Tibial nerve (tissue), 4 donors: ENCODE data around the gene PSMF1. TPM values are rescaled to one million over a fixed set of nuclear protein-coding genes. Genes with fewer than 3 reads are reported as not detected.

Source experiments
- DNase-seq, 2 donors: peaks; one replicate each; pipeline ENCODE4 v3.0.0-alpha.2; 2019; ENCODE audit warnings: low spot score in 2 of 2
- H3K27ac ChIP-seq, 4 donors: fragments of 200-600 bp; sonication (generic) in 3 of 4; one replicate each; pipeline ENCODE4 v1.5.1; 2017 to 2019; ENCODE audit warnings: mild to moderate bottlenecking in 1 of 4
- H3K27me3 ChIP-seq, 2 donors: fragments of 200-600 bp; sonication (generic) in 1 of 2; one replicate each; pipeline versions ENCODE4 v1.5.1 to v1.6.0; 2017 to 2019
- H3K36me3 ChIP-seq, 3 donors: fragments of 200-600 bp; sonication (generic); one replicate each; pipeline ENCODE4 v1.5.1; 2018 to 2019
- H3K4me1 ChIP-seq, 4 donors: fragments of 200-600 bp; sonication (generic) in 3 of 4; one replicate each; pipeline ENCODE4 v1.5.1; 2017 to 2019
- H3K4me3 ChIP-seq, 4 donors: fragments of 200-600 bp; sonication (generic) in 3 of 4; one replicate each; pipeline ENCODE4 v1.5.1; 2017 to 2019; ENCODE audit warnings: mild to moderate bottlenecking in 1 of 4, moderate library complexity in 1 of 4
- H3K9me3 ChIP-seq, 4 donors: fragments of 200-600 bp; sonication (generic) in 3 of 4; one replicate each; pipeline ENCODE4 v1.5.1; 2017 to 2019
- CTCF ChIP-seq, 5 experiments: fragments of 200-600 bp in 3 of 5; fragments of 450-650 bp in 2 of 5; sonication (generic) in 3 of 5; IDR thresholded peaks; one replicate each; pipeline ENCODE4 v1.5.1; 2016 to 2019; ENCODE audit warnings: antibody characterized with exemption in 5 of 5, mild to moderate bottlenecking in 3 of 5, moderate library complexity in 2 of 5
- EP300 ChIP-seq, 2 donors: sonication (generic); formaldehyde crosslinking; IDR thresholded peaks; one replicate each; pipeline ENCODE4 v1.6.1; 2017; ENCODE audit warnings: antibody characterized with exemption in 2 of 2, mild to moderate bottlenecking in 1 of 2
- POLR2A ChIP-seq, 2 donors: fragments of 450-650 bp; IDR thresholded peaks; one replicate each; pipeline ENCODE4 v1.6.1; 2017; ENCODE audit warnings: antibody characterized with exemption in 2 of 2, mild to moderate bottlenecking in 2 of 2, moderate library complexity in 2 of 2
- WGBS, 2 donors: methylation state at CpG; one replicate each; pipeline ENCODE4 v1.1.5; 2018; 5-methylcytosine and 5-hydroxymethylcytosine counted together
- total RNA-seq, 4 donors: library from RNA; depleted of rRNA; stranded (reverse); fragments of >200 nt; gene quantifications; one replicate each; pipeline ENCODE4 v1.1.0, GENCODE V29; 2016

The PSMF1 gene
- total RNA-seq, 4 donors from 2014 or later: 70.2 to 140 (median 112) TPM

- 72 to 86% methylated on average over 8 of the region's 8 CpGs for WGBS, 2 donors
- peaks cover 0 to 81% (median 0%) of the 10 kb centered on the region in 3 donors for H3K36me3 ChIP-seq
Observed at GRCh38 chr20:1174787-1175186, 56.4 kb downstream of the PSMF1 start.

DNA sequence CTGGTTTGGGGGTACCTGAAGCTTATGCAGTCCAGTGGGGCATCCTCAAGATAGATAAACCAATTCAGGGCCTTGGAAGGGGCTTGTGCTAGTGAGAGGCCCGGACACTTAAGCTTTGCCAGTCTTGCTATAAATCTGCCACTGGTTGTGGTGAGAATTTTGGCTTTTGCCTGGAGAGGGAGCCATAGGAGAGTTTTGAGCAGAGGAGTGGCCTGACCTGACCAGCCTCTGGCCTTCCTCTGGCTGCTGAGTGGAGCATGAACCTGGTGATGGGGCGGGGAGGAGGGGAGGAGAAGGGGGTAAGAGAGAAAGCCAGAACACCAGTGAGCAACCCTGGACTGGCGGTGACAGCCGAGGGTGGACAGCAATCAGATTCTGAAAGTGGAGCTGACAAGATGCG is 59.3 kb downstream of the PSMF1 start:
- 81 to 86% methylated on average over 5 of the region's 5 CpGs for WGBS, 2 donors
- TF ChIP-seq POLR2A (IDR thresholded peaks at IDR 0.05) (no peak), CTCF (IDR thresholded peaks at IDR 0.05) (no peak), EP300 (IDR thresholded peaks at IDR 0.05) (no peak)

More at GRCh38 chr20:1174787-1175186, 56.4 kb downstream of the PSMF1 start:
- DNase-seq: no peak
- Histone ChIP-seq H3K4me3 (no peak overlapping the region), H3K27me3 (no peaks in the 10 kb centered on the region), H3K27ac (no peak overlapping the region), H3K9me3 (no peaks in the 10 kb centered on the region), H3K4me1 (no peaks in the 10 kb centered on the region)
- TF ChIP-seq EP300 (IDR thresholded peaks at IDR 0.05) (no peak), POLR2A (IDR thresholded peaks at IDR 0.05) (no peak), CTCF (IDR thresholded peaks at IDR 0.05) (no peak)

GRCh38 chr20:1178103-1178502 is 59.7 kb downstream of the PSMF1 start:
- no peaks in the 10 kb centered on the region for H3K9me3 ChIP-seq
- H3K4me1 ChIP-seq: no peaks in the 10 kb centered on the region
- WGBS, 2 donors: 78 to 86% methylated on average over 3 of the region's 3 CpGs
- peaks cover 0 to 61% (median 0%) of the 10 kb centered on the region in 3 donors for H3K36me3 ChIP-seq
- TF ChIP-seq EP300 (IDR thresholded peaks at IDR 0.05) (no peak), POLR2A (IDR thresholded peaks at IDR 0.05) (no peak), CTCF (IDR thresholded peaks at IDR 0.05) (no peak)
- H3K4me3 ChIP-seq: no peak overlapping the region
- no peak for DNase-seq
- H3K27ac ChIP-seq: no peak overlapping the region
- no peaks in the 10 kb centered on the region for H3K27me3 ChIP-seq

More for the DNA sequence above, 59.3 kb downstream of the PSMF1 start:
- Histone ChIP-seq H3K9me3 (no peaks in the 10 kb centered on the region), H3K4me3 (no peak overlapping the region), H3K36me3 (peaks cover 0 to 65% (median 0%) of the 10 kb centered on the region in 3 donors), H3K27me3 (no peaks in the 10 kb centered on the region), H3K4me1 (no peaks in the 10 kb centered on the region), H3K27ac (no peak overlapping the region)
- DNase-seq: no peak

DNA sequence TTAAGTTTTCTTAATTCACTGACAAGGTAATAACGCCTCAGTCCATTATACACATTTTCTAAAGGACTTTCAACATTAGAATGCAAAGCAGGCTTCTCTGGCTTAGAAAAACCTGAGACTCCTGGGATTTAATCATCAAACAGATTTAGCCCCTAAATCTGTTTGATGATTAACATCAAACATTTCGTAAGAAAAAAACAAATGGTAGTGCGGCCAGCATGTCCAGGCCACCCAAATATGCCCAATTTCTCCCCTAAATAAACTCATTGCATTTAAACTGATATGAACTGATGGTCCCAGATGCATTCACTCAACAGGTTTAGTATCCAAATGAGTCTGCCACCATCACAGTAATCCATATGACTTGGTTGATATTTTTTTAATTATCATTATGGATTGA is 60.2 kb downstream of the PSMF1 start:
- TF ChIP-seq EP300 (IDR thresholded peaks at IDR 0.05): no peak
- no peak for TF ChIP-seq POLR2A (IDR thresholded peaks at IDR 0.05)
- TF ChIP-seq CTCF (IDR thresholded peaks at IDR 0.05): no peak
- Histone ChIP-seq H3K4me3 (no peak overlapping the region), H3K27me3 (no peaks in the 10 kb centered on the region), H3K36me3 (peaks cover 0 to 56% (median 0%) of the 10 kb centered on the region in 3 donors), H3K4me1 (no peaks in the 10 kb centered on the region), H3K27ac (no peak overlapping the region), H3K9me3 (no peaks in the 10 kb centered on the region)
- WGBS, 2 donors: 89 to 93% methylated on average over 3 of the region's 3 CpGs
- DNase-seq: no peak

DNA sequence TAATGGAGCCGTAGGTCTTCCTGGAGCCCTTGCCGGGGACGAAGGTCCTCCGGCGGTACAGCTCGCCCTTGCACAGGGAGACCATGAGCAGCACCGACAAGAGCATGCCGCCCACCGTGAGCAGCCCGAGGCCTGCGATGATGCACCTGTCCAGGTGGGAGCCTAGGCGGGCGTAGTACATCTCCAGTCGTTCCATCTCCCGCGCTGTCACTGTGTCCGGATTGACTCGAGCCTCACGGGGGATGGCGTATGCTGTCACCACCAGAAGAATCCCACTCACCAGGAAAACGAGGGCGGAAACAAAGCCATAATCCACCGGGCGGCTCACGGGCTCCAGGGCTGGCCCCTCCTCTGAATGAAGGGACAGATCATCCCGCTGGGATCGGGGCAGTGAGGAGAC is 62.5 kb downstream of the PSMF1 start:
- H3K4me1 ChIP-seq: peaks cover 0 to 18% (median 6%) of the 10 kb centered on the region in 4 donors
- H3K4me3 ChIP-seq: no peak overlapping the region
- no peaks in the 10 kb centered on the region for H3K9me3 ChIP-seq
- DNase-seq: no peak
- TF ChIP-seq EP300 (IDR thresholded peaks at IDR 0.05) (no peak), POLR2A (IDR thresholded peaks at IDR 0.05) (no peak), CTCF (IDR thresholded peaks at IDR 0.05) (no peak)
- H3K27me3 ChIP-seq: peaks cover 0 to 16% of the 10 kb centered on the region in 2 donors
- WGBS, 2 donors: 87 to 91% methylated on average over 17 to 22 of the region's 27 CpGs
- peaks cover 0 to 32% (median 0%) of the 10 kb centered on the region in 3 donors for H3K36me3 ChIP-seq
- H3K27ac ChIP-seq: no peak overlapping the region
